Femur (tissue), 1 donor: ENCODE measurements around the gene MMS22L.

ENCODE experiments used
- DNase-seq: peaks from one replicate; pipeline ENCODE4 v3.0.0-alpha.2; 2017

The MMS22L gene

GRCh38 chr6:97282726-97283617 lies at the start of gene MMS22L:
Gene MMS22L (minus strand): TSS chr6:97283216. CDS start chr6:97282477, 739 bp downstream.
- DNase-seq: peak; percentile 97

DNA sequence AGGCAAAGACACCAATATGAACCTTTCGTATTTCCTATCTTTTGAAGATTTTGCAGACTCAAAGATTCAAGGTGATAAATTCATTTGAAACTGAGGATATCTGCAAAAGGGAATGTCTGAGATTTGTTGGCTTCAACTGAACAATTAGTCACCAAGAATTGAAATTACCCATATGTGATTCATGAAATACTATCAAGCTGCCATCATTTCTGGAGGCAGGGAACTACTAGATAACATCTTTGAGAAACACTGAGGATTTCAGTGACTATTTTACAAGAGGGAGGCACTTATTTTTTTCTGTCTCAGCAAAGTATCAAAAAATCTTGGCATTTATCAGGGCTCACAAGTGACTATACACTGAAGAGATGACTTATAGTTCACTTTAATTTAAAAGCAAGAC lies 39.8 kb upstream of the MMS22L start:
- no peak for DNase-seq

- no peak for DNase-seq
Measured at GRCh38 chr6:97322226-97322625, 39.2 kb upstream of the MMS22L start.

GRCh38 chr6:97316978-97317377 lies 34.0 kb upstream of the MMS22L start:
- DNase-seq: no peak

DNA sequence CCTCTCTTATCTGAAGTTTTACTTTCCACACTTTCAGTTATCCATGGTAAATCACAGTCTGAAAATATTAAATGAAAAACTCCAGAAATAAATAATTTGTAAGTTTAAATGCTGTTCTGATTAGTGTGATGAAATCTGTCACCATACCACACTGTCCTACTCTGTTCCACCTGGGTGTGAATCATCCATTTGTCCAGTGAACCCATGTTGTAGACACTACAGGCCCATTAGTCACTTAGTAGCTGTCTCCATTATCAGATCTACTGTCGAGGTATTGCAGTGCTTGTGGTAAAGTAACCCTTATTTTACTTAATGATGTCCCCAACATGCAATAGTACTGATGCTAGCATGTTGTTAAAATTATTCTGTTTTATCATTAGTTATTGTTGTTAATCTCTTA lies 29.2 kb upstream of the MMS22L start:
- no peak for DNase-seq

DNA sequence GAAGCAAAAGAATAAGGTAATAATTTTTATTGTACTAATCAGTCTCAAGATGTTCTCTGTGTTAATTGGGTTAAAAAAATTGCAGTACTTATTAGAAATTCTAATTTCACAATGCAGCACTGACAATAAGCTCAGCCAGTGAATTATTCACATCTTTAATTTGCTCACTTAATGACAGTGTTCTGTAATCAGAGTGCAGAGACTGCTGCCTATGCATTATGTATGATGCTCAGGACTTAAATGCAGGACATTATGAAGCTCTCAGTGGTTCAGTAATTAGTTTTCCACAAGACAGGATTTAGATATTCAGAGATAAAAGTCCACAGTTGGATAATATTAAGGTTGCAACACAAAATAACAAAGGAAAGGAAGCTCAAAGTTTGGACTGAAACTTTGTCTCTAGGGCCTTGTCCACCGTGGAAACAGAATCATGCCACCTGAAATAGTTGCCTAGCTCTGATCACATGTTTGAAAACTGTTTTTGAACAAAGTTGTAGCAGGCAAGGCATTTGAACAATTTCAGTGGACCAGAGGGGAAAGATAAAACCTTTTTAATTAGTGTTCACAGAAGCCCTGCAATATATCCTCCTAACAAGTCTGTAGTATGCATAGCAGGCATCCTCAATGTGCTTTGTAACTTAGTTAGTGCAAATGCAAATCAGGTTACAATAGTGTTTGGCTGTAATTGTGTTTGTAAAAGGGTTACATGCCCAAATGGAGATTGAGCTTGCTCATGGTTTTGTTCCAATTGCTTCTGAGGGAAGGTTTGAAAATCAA lies 23.7 kb upstream of the MMS22L start:
- no peak for DNase-seq

GRCh38 chr6:97305414-97306066 lies 22.5 kb upstream of the MMS22L start:
- no peak for DNase-seq

- DNase-seq: no peak
Measured at GRCh38 chr6:97304701-97305100, 21.7 kb upstream of the MMS22L start.

GRCh38 chr6:97294451-97294850 lies 11.4 kb upstream of the MMS22L start:
- no peak for DNase-seq

GRCh38 chr6:97293198-97293696 lies 10.2 kb upstream of the MMS22L start:
- DNase-seq: no peak

GRCh38 chr6:97292671-97293070 lies 9.7 kb upstream of the MMS22L start:
- no peak for DNase-seq

DNA sequence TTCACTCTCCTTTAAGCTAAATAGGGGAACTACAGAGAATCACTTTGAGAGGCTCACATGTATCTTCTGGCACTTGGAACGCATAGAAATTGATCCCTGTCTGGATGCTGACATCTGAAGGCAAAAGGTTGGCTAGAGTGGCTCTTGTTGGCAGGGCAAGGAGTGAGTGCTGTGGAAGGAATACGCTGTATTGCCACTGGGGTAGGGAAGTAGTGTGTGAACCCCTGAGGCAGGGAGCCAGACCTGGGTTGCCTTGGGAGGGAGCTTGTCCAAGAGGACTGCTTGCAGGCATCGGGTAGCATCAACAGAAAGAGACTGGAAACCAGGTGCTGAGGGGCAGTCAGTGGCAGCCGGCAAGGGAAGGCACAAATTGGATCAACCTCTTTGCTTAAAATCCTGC lies 8.9 kb upstream of the MMS22L start:
- no peak for DNase-seq

DNA sequence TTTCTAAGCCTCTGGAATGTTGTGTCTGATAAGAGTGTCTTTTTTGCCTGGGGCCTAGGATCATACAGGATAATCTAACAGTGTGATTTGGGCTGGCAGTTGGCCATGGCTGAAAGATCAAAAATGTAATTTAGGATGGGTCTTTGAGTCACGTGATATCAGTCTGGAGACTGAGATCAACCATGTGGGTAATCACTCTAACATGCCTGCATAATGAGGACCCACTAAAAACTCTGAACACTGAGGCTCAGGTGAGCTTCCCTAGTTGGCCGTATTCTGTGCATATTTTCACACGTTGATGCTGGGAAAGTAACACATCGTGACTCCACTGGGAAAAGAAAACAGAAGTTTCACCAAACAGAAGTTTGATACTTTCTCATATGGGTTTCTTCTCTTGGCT lies 6.3 kb upstream of the MMS22L start:
- no peak for DNase-seq

DNA sequence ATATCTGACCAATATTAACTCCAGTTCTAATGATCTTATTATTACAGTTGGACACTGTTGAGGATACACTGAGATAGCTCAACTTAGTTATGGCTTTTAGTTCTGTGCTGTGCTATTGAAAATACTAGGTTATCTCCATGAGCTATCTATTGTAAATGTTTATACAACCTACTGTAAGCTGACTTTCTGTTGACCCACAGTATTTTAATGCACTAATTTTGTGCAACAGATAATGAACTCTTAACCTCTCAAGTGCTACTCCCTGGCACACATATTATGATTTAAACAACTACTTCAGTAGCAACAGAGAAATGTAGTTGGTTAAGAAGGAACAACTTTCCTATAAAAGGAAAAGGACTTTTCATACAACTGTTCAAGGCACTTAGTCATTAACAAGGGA lies 5.2 kb upstream of the MMS22L start:
- DNase-seq: no peak

GRCh38 chr6:97282238-97282725 lies 734 bp downstream of the MMS22L start:
- DNase-seq: no peak

DNA sequence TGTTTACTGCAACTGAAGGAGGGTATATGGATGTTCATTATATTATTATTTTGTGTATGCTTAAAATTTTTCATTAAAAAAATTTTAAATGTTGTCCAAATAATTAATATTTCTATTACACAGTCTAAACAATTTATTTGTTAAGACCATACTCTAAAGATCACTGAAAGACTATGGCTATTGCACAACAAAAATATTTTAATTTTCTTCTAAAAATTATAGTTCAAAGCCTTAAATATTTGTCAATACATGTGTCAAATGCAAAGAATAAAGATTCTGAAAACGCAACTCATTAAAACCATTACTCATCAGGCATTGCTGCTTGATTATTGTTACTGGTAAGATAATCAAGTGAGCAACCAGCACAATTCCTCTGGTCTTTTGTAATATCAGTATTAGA lies 2.2 kb downstream of the MMS22L start:
- no peak for DNase-seq

- no peak for DNase-seq
Measured at GRCh38 chr6:97275804-97276203, 7.2 kb downstream of the MMS22L start.

DNA sequence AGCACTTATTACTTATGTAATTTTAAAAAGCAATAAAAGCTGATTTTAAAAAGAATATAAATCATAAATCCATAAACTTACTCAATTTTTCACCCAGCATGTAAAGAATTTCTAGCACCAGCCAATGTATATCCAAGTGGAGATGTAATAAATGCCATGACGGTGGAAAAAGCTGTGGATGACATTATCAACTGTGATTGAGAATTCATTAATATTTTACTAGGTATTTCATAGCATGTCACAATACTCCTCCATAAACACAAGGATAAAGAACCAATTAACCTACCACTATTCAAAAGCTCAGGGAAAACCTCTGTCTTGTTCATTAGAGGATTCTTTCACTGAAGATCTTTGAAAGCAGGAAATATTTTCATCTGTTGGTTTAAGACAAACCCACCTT lies 13.2 kb downstream of the MMS22L start:
- no peak for DNase-seq

DNA sequence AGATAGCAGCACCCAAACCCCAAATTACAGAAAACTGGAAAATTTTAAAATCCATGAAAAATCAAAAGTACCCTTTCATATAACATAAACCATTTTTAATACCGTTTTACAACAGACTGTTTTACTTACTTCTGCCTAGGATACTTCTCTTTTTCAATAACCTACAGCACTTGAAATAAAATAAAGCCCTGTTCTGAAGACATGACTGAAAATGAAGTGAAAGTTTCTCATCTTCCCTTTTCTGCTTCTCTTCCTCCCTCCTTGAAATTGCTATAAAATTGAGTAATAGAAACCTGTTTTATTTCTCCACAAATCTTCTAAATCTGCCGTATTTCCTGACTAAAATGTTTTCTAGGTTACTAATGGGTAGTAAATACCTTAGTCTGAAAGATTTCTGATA lies 20.3 kb downstream of the MMS22L start:
- DNase-seq: no peak

DNA sequence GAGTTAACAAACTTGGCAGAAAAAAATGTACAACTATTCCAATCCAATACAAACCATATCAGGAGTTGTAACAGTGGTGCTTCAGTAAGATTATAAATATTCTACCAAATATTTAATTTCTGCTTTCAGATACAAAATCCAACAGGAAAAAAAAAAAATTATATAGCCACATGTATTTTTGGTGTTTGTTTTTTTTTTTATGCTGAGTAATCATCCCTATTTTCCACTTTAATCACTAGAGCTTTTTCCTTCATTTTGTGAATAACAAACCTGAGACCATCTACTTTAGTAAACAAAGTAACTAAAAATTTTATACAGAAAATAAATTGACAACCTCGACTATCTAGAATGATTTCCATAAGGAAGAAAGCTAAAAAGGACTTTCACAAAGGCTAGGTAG lies 36.2 kb downstream of the MMS22L start:
- DNase-seq: no peak

DNA sequence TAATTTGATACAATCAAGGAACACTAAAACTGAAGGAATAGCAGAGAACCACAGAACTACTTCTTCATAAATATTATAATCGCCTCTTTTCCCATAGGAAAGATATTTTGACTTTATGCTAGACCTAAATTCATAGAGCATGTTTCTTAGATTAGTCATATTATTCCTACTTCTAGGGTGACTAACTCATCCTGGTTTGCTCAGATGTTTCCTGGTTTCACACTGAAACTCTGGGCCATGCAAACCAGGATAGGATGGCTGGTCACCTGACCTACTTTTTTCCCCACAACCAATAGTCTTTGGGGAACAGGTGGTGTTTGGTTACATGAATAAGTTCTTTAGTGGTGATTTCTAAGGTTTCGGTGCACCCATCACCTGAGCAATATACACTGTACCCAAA lies 42.8 kb downstream of the MMS22L start:
- no peak for DNase-seq

GRCh38 chr6:97231911-97232310 lies 51.1 kb downstream of the MMS22L start:
- DNase-seq: no peak

- no peak for DNase-seq
Measured at GRCh38 chr6:97222903-97223302, 60.1 kb downstream of the MMS22L start.
